SK-N-SH treated with all-trans-retinoic acid at 6 μM for 48 hours (cell line): ENCODE data around the gene MUTYH.

Experiments used
- ATAC-seq: fragments of 200-7000 bp; cut with Tn5 transposase; 3 replicates; pipeline ENCODE4 v1.9.1; 2020; ENCODE audit warnings: mild to moderate bottlenecking, moderate library complexity
- ARNTL ChIP-seq: fragments of 450-650 bp; formaldehyde crosslinking; IDR thresholded peaks from 2 replicates; pipeline ENCODE4 v1.5.0; 2020; ENCODE audit warnings: low read depth, mild to moderate bottlenecking, moderate library complexity, borderline replicate concordance
- BACH2 ChIP-seq: fragments of 250-450 bp; sonication (Bioruptor Pico); IDR thresholded peaks from 2 replicates; pipeline ENCODE4 v1.9.0; 2021; ENCODE audit warnings: mild to moderate bottlenecking, borderline replicate concordance
- CSDC2 ChIP-seq: fragments of 250-450 bp; sonication (Bioruptor Pico); IDR thresholded peaks from 2 replicates; pipeline ENCODE4 v1.5.0; 2020; ENCODE audit warnings: mild to moderate bottlenecking, moderate library complexity
- ESRRG ChIP-seq: fragments of 250-450 bp; sonication (Bioruptor Pico); IDR thresholded peaks from 2 replicates; pipeline ENCODE4 v1.6.1; 2021; ENCODE audit warnings: mild to moderate bottlenecking
- GLIS3 ChIP-seq: fragments of 250-450 bp; sonication (Bioruptor Pico); IDR thresholded peaks from 2 replicates; pipeline ENCODE4 v1.5.0; 2020; ENCODE audit warnings: mild to moderate bottlenecking, moderate library complexity
- ISL1 ChIP-seq: fragments of 250-450 bp; sonication (Bioruptor Pico); IDR thresholded peaks from 2 replicates; pipeline ENCODE4 v2.1.2; 2022; ENCODE audit warnings: mild to moderate bottlenecking, moderate library complexity
- OSR1 ChIP-seq: fragments of 250-450 bp; sonication (Bioruptor Pico); IDR thresholded peaks from 2 replicates; pipeline ENCODE4 v1.8.0; 2022; ENCODE audit warnings: moderate library complexity, mild to moderate bottlenecking, inconsistent platforms
- PPARA ChIP-seq: fragments of 250-450 bp; sonication (Bioruptor Pico); IDR thresholded peaks from 2 replicates; pipeline ENCODE4 v1.5.0; 2020; ENCODE audit warnings: mild to moderate bottlenecking, borderline replicate concordance
- RARB ChIP-seq: fragments of 250-450 bp; sonication (Bioruptor Pico); IDR thresholded peaks from 2 replicates; pipeline ENCODE4 v1.8.0; 2021; ENCODE audit warnings: mild to moderate bottlenecking, moderate library complexity
- SNAI2 ChIP-seq: fragments of 250-450 bp; sonication (Bioruptor Pico); IDR thresholded peaks from 2 replicates; pipeline ENCODE4 v1.5.0; 2020; ENCODE audit warnings: mild to moderate bottlenecking, moderate library complexity
- TOX ChIP-seq: fragments of 250-450 bp; sonication (Bioruptor Pico); IDR thresholded peaks from 2 replicates; pipeline ENCODE4 v1.8.0; 2021; ENCODE audit warnings: mild to moderate bottlenecking, moderate library complexity, borderline replicate concordance
- ZC3H10 ChIP-seq: fragments of 250-450 bp; sonication (Bioruptor Pico); IDR thresholded peaks from 2 replicates; pipeline ENCODE4 v1.5.1; 2021; ENCODE audit warnings: mild to moderate bottlenecking, moderate library complexity
- ZFP3 ChIP-seq: fragments of 250-450 bp; sonication (Bioruptor Pico); IDR thresholded peaks from 2 replicates; pipeline ENCODE4 v1.5.0; 2020; ENCODE audit warnings: mild to moderate bottlenecking, moderate library complexity
- ZFP30 ChIP-seq: fragments of 450-650 bp; formaldehyde crosslinking; IDR thresholded peaks from 2 replicates; pipeline ENCODE4 v1.5.0; 2022; ENCODE audit warnings: mild to moderate bottlenecking, moderate library complexity
- ZNF565 ChIP-seq: fragments of 450-650 bp; formaldehyde crosslinking; conservative IDR thresholded peaks from 2 replicates; pipeline ENCODE4 v1.5.0; 2020; ENCODE audit warnings: low read depth, mild to moderate bottlenecking, moderate library complexity
- ZNF70 ChIP-seq: fragments of 450-650 bp; formaldehyde crosslinking; IDR thresholded peaks from 2 replicates; pipeline ENCODE4 v1.5.0; 2020; ENCODE audit warnings: mild to moderate bottlenecking, moderate library complexity
- ZNF8 ChIP-seq: fragments of 450-650 bp; formaldehyde crosslinking; IDR thresholded peaks from 2 replicates; pipeline ENCODE4 v1.5.0; 2020; ENCODE audit warnings: mild to moderate bottlenecking, moderate library complexity
- TF ChIP-seq, protein P1 (sequence below): fragments of 250-450 bp; sonication (Bioruptor Pico); IDR thresholded peaks from 2 replicates; pipeline ENCODE4 v1.8.0; 2021; ENCODE audit warnings: low read depth, mild to moderate bottlenecking, moderate library complexity, borderline replicate concordance
- TF ChIP-seq, protein P2 (sequence below): fragments of 250-450 bp; sonication (Bioruptor Pico); IDR thresholded peaks from 2 replicates; pipeline ENCODE4 v1.5.1; 2021; ENCODE audit warnings: mild to moderate bottlenecking, moderate library complexity
- TF ChIP-seq, protein P3 (sequence below): fragments of 250-450 bp; sonication (Bioruptor Pico); IDR thresholded peaks from 2 replicates; pipeline ENCODE4 v1.5.0; 2020; ENCODE audit warnings: mild to moderate bottlenecking, moderate library complexity
- TF ChIP-seq, protein P4 (sequence below): fragments of 250-450 bp; sonication (Bioruptor Pico); IDR thresholded peaks from 2 replicates; pipeline ENCODE4 v1.8.0; 2020; ENCODE audit warnings: mild to moderate bottlenecking, moderate library complexity, borderline replicate concordance

MUTYH gene

DNA sequence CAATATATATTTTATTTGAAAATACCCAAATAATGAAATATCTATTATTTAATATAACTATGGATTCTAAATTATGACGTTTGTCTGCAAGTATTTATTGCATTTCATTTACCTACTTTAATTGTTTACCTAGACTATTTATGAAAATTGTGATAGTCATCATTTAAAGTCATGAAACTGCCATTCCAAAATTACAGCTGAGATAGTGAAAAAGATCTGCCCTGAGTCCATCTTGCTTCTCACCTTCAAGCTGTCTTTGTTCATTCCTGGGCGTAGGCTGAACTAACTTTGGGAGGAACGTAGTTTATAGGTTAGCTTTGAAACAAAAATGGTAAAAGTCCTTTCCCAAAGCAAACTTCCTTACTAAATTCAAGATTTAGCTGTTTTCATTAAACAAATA is 26.0 kb downstream of the MUTYH start:
- ATAC-seq = no peak
- no peak for TF ChIP-seq RARB (CRISPR knock-in tag)
- no peak for TF ChIP-seq CSDC2 (CRISPR knock-in tag)
- TF ChIP-seq, protein P1, sequence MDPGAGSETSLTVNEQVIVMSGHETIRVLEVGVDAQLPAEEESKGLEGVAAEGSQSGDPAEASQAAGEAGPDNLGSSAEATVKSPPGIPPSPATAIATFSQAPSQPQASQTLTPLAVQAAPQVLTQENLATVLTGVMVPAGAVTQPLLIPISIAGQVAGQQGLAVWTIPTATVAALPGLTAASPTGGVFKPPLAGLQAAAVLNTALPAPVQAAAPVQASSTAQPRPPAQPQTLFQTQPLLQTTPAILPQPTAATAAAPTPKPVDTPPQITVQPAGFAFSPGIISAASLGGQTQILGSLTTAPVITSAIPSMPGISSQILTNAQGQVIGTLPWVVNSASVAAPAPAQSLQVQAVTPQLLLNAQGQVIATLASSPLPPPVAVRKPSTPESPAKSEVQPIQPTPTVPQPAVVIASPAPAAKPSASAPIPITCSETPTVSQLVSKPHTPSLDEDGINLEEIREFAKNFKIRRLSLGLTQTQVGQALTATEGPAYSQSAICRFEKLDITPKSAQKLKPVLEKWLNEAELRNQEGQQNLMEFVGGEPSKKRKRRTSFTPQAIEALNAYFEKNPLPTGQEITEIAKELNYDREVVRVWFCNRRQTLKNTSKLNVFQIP (CRISPR knock-in tag) = no peak

DNA sequence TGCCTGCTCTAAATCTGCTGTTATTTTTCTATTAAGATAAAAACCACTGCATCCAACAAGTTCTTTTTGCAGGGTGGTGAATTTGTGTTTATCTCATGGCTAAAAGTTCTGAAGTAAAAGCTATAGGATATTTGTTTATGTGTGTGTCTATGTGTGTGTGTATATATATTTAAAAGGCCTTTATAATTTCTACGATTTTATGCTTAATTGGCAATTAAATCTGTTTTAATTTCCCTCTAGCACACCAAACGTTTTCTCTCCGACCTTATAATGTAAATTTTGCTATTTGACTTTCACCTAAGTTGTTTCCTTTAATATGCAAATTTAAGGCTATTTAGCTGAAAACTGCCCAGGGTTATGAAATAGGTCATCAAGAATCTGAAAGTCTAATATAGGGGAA is 33.3 kb downstream of the MUTYH start:
- no peak for ATAC-seq
- TF ChIP-seq, protein P2, sequence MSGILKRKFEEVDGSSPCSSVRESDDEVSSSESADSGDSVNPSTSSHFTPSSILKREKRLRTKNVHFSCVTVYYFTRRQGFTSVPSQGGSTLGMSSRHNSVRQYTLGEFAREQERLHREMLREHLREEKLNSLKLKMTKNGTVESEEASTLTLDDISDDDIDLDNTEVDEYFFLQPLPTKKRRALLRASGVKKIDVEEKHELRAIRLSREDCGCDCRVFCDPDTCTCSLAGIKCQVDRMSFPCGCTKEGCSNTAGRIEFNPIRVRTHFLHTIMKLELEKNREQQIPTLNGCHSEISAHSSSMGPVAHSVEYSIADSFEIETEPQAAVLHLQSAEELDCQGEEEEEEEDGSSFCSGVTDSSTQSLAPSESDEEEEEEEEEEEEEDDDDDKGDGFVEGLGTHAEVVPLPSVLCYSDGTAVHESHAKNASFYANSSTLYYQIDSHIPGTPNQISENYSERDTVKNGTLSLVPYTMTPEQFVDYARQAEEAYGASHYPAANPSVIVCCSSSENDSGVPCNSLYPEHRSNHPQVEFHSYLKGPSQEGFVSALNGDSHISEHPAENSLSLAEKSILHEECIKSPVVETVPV = no peak
- TF ChIP-seq PPARA (no peak), ARNTL (CRISPR knock-in tag) (no peak), ZNF565 (no peak), ZNF70 (CRISPR knock-in tag) (no peak), TOX (no peak), RARB (CRISPR knock-in tag) (no peak), OSR1 (CRISPR knock-in tag) (no peak), CSDC2 (CRISPR knock-in tag) (no peak), BACH2 (CRISPR knock-in tag) (no peak), ESRRG (CRISPR knock-in tag) (no peak), ISL1 (CRISPR knock-in tag) (no peak)
- TF ChIP-seq, protein P3, sequence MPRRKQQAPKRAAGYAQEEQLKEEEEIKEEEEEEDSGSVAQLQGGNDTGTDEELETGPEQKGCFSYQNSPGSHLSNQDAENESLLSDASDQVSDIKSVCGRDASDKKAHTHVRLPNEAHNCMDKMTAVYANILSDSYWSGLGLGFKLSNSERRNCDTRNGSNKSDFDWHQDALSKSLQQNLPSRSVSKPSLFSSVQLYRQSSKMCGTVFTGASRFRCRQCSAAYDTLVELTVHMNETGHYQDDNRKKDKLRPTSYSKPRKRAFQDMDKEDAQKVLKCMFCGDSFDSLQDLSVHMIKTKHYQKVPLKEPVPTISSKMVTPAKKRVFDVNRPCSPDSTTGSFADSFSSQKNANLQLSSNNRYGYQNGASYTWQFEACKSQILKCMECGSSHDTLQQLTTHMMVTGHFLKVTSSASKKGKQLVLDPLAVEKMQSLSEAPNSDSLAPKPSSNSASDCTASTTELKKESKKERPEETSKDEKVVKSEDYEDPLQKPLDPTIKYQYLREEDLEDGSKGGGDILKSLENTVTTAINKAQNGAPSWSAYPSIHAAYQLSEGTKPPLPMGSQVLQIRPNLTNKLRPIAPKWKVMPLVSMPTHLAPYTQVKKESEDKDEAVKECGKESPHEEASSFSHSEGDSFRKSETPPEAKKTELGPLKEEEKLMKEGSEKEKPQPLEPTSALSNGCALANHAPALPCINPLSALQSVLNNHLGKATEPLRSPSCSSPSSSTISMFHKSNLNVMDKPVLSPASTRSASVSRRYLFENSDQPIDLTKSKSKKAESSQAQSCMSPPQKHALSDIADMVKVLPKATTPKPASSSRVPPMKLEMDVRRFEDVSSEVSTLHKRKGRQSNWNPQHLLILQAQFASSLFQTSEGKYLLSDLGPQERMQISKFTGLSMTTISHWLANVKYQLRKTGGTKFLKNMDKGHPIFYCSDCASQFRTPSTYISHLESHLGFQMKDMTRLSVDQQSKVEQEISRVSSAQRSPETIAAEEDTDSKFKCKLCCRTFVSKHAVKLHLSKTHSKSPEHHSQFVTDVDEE (CRISPR knock-in tag) = no peak
- TF ChIP-seq, protein P1 (CRISPR knock-in tag) = no peak

DNA sequence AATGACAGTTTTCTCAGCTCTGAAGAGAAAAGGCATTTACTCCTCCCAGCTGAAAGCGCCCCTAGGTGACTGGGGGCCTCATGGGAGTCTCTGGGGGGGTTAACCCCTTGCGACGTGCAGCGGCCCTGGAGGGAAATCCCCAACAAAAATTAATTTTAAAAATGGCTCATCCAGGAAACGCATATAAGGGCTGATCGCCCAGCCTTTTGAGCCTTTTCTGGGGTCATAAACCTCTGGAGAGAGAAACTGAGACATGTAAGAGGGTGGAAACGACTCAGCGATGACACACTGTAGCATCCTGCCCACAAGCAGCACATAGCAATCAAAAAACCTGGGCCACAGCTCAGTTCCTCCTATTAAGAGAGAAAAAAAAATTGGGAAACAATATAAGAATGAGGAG is 33.9 kb downstream of the MUTYH start:
- no peak for ATAC-seq
- TF ChIP-seq BACH2 (CRISPR knock-in tag) = no peak
- TF ChIP-seq PPARA = no peak
- TF ChIP-seq, protein P2 = no peak
- TF ChIP-seq ZNF565 = no peak
- TF ChIP-seq SNAI2 (CRISPR knock-in tag) = no peak
- no peak for TF ChIP-seq ZFP3 (CRISPR knock-in tag)
- TF ChIP-seq ZC3H10 (CRISPR knock-in tag) = no peak
- TF ChIP-seq, protein P1 (CRISPR knock-in tag) = no peak
- TF ChIP-seq, protein P4, sequence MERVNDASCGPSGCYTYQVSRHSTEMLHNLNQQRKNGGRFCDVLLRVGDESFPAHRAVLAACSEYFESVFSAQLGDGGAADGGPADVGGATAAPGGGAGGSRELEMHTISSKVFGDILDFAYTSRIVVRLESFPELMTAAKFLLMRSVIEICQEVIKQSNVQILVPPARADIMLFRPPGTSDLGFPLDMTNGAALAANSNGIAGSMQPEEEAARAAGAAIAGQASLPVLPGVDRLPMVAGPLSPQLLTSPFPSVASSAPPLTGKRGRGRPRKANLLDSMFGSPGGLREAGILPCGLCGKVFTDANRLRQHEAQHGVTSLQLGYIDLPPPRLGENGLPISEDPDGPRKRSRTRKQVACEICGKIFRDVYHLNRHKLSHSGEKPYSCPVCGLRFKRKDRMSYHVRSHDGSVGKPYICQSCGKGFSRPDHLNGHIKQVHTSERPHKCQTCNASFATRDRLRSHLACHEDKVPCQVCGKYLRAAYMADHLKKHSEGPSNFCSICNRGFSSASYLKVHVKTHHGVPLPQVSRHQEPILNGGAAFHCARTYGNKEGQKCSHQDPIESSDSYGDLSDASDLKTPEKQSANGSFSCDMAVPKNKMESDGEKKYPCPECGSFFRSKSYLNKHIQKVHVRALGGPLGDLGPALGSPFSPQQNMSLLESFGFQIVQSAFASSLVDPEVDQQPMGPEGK (CRISPR knock-in tag) = no peak
- TF ChIP-seq, protein P3 (CRISPR knock-in tag) = no peak
- TF ChIP-seq ZNF8 (CRISPR knock-in tag) = no peak
- no peak for TF ChIP-seq TOX
- no peak for TF ChIP-seq GLIS3 (CRISPR knock-in tag)
- TF ChIP-seq ZFP30 (CRISPR knock-in tag) = no peak
- TF ChIP-seq CSDC2 (CRISPR knock-in tag) = no peak
- TF ChIP-seq ZNF70 (CRISPR knock-in tag) = no peak
- TF ChIP-seq OSR1 (CRISPR knock-in tag) = no peak
- no peak for TF ChIP-seq ARNTL (CRISPR knock-in tag)
- TF ChIP-seq ESRRG (CRISPR knock-in tag) = no peak
